ENCODE data around the gene TBRG4.

TBRG4 gene

GRCh38 chr7:45088146-45088701 is 23.3 kb downstream of the TBRG4 start:
- DNase-seq = no peak

- no peak for DNase-seq
These were observed 24.0 kb downstream of the TBRG4 start for GRCh38 chr7:45087301-45088145.

- no peak for DNase-seq
These were observed 25.0 kb downstream of the TBRG4 start for GRCh38 chr7:45086331-45087065.

- DNase-seq = no peak
These were observed 25.8 kb downstream of the TBRG4 start for GRCh38 chr7:45085619-45086200.

GRCh38 chr7:45084901-45085618 is 26.4 kb downstream of the TBRG4 start:
- DNase-seq = no peak

- DNase-seq = no peak
These were observed 27.2 kb downstream of the TBRG4 start for GRCh38 chr7:45084336-45084735.

- DNase-seq = no peak
These were observed 28.6 kb downstream of the TBRG4 start for GRCh38 chr7:45082831-45083331.

GRCh38 chr7:45082031-45082830 is 29.3 kb downstream of the TBRG4 start:
- DNase-seq = no peak

GRCh38 chr7:45081670-45081974 is 29.9 kb downstream of the TBRG4 start:
- no peak for DNase-seq

- no peak for DNase-seq
These were observed 30.4 kb downstream of the TBRG4 start for GRCh38 chr7:45080958-45081669.

GRCh38 chr7:45080265-45080957 is 31.1 kb downstream of the TBRG4 start:
- no peak for DNase-seq

GRCh38 chr7:45078125-45078681 is 33.3 kb downstream of the TBRG4 start:
- no peak for DNase-seq

- no peak for DNase-seq
These were observed 33.9 kb downstream of the TBRG4 start for GRCh38 chr7:45077579-45077978.

- DNase-seq = no peak
These were observed 34.6 kb downstream of the TBRG4 start for GRCh38 chr7:45076946-45077345.

- no peak for DNase-seq
These were observed 35.4 kb downstream of the TBRG4 start for GRCh38 chr7:45075871-45076796.

- no peak for DNase-seq
These were observed 36.2 kb downstream of the TBRG4 start for GRCh38 chr7:45075355-45075644.

GRCh38 chr7:45074528-45075354 is 36.8 kb downstream of the TBRG4 start:
- no peak for DNase-seq

GRCh38 chr7:45073786-45074527 is 37.5 kb downstream of the TBRG4 start:
- DNase-seq = peak; percentile 33
